ENCODE measurements around the gene GRAP2.

The GRAP2 gene

DNA sequence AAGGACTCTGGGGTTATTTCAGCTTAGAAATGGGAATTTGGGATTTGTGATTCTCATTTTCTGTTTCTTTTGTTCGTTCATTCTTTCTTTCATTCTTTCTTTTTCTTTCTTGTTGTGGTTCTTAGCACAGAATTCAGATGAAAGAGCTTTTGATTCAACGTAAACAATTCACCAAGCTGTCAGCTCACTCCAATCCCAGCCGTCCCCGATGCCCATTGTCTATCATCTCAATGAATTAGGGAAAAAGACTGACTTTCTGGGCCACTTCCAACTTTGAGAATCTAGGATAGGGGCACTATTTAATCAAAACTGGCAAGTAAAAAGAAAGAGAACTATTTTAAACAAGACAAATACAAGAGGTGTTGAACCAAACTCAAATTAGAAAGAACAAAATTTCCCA, 34.2 kb downstream of the GRAP2 start:
- peak overlapping the region; percentile 9 for H3K9ac ChIP-seq (ENCODE audit: low read depth, low read length, poor library complexity, severe bottlenecking)
- H3F3A ChIP-seq (ENCODE audit: low read depth), result no peaks in the 10 kb centered on the region
- H3K4me3 ChIP-seq (ENCODE audit: low read length, poor library complexity, severe bottlenecking), result no peak overlapping the region
- TF ChIP-seq EZH2phosphoT487 (IDR thresholded peaks at IDR 0.05; ENCODE audit: borderline replicate concordance) (no peak), CTCF (conservative IDR thresholded peaks at IDR 0.05; ENCODE audit: low read length) (no peak)
- H2AFZ ChIP-seq (ENCODE audit: low read length), result no peak overlapping the region
- peaks cover 50% of the 10 kb centered on the region for H4K20me1 ChIP-seq (ENCODE audit: insufficient read depth, low read length, poor library complexity, severe bottlenecking)
- H3K4me1 ChIP-seq (ENCODE audit: insufficient read depth, low read length, poor library complexity, severe bottlenecking), result peaks cover 89% of the 10 kb centered on the region
- H3K27me3 ChIP-seq (ENCODE audit: insufficient read depth, low read length, poor library complexity, severe bottlenecking), result no peaks in the 10 kb centered on the region
- peaks cover 29% of the 10 kb centered on the region; the same call in 1 of the 2 replicates for H3K36me3 ChIP-seq (ENCODE audit: insufficient read depth, low read length)
- H3K9me3 ChIP-seq (ENCODE audit: insufficient read depth, low read depth, low read length), result no peaks in the 10 kb centered on the region
- H3K79me2 ChIP-seq (ENCODE audit: insufficient read depth, low read length), result peaks cover 100% of the 10 kb centered on the region
- H3K9me2 ChIP-seq (replicated peaks; ENCODE audit: low read depth, low read length), result no peaks in the 10 kb centered on the region
- H3K4me2 ChIP-seq (ENCODE audit: low read depth, low read length, poor library complexity, severe bottlenecking), result no peak overlapping the region

GRCh38 chr22:39935612-39936011, 34.7 kb downstream of the GRAP2 start:
- Histone ChIP-seq H3K9ac (ENCODE audit: low read depth, low read length, poor library complexity, severe bottlenecking) (peak overlapping the region; percentile 28), H3K9me2 (replicated peaks; ENCODE audit: low read depth, low read length) (no peaks in the 10 kb centered on the region), H3F3A (ENCODE audit: low read depth) (no peaks in the 10 kb centered on the region), H3K9me3 (ENCODE audit: insufficient read depth, low read depth, low read length) (no peaks in the 10 kb centered on the region), H3K79me2 (ENCODE audit: insufficient read depth, low read length) (peaks cover 100% of the 10 kb centered on the region), H3K4me1 (ENCODE audit: insufficient read depth, low read length, poor library complexity, severe bottlenecking) (peaks cover 89% of the 10 kb centered on the region), H3K36me3 (ENCODE audit: insufficient read depth, low read length) (peaks cover 27% of the 10 kb centered on the region; the same call in 1 of the 2 replicates), H3K4me3 (ENCODE audit: low read length, poor library complexity, severe bottlenecking) (no peak overlapping the region), H3K27me3 (ENCODE audit: insufficient read depth, low read length, poor library complexity, severe bottlenecking) (no peaks in the 10 kb centered on the region), H4K20me1 (ENCODE audit: insufficient read depth, low read length, poor library complexity, severe bottlenecking) (peaks cover 49% of the 10 kb centered on the region), H3K4me2 (ENCODE audit: low read depth, low read length, poor library complexity, severe bottlenecking) (peak overlapping the region; percentile 23), H2AFZ (ENCODE audit: low read length) (no peak overlapping the region)
- no peak for TF ChIP-seq CTCF (conservative IDR thresholded peaks at IDR 0.05; ENCODE audit: low read length)
- no peak for TF ChIP-seq EZH2phosphoT487 (IDR thresholded peaks at IDR 0.05; ENCODE audit: borderline replicate concordance)

GRCh38 chr22:39936523-39937145, 35.8 kb downstream of the GRAP2 start:
- H3K9ac ChIP-seq (ENCODE audit: low read depth, low read length, poor library complexity, severe bottlenecking), result peak overlapping the region; percentile 28
- H3K9me3 ChIP-seq (ENCODE audit: insufficient read depth, low read depth, low read length), result no peaks in the 10 kb centered on the region
- peaks cover 27% of the 10 kb centered on the region; the same call in 1 of the 2 replicates for H3K36me3 ChIP-seq (ENCODE audit: insufficient read depth, low read length)
- H3K4me1 ChIP-seq (ENCODE audit: insufficient read depth, low read length, poor library complexity, severe bottlenecking), result peaks cover 88% of the 10 kb centered on the region
- no peak for TF ChIP-seq CTCF (conservative IDR thresholded peaks at IDR 0.05; ENCODE audit: low read length)
- TF ChIP-seq EZH2phosphoT487 (IDR thresholded peaks at IDR 0.05; ENCODE audit: borderline replicate concordance), result no peak
- peaks cover 40% of the 10 kb centered on the region for H4K20me1 ChIP-seq (ENCODE audit: insufficient read depth, low read length, poor library complexity, severe bottlenecking)
- H3F3A ChIP-seq (ENCODE audit: low read depth), result no peaks in the 10 kb centered on the region
- no peak overlapping the region for H2AFZ ChIP-seq (ENCODE audit: low read length)
- no peaks in the 10 kb centered on the region for H3K27me3 ChIP-seq (ENCODE audit: insufficient read depth, low read length, poor library complexity, severe bottlenecking)
- no peak overlapping the region for H3K4me3 ChIP-seq (ENCODE audit: low read length, poor library complexity, severe bottlenecking)
- no peaks in the 10 kb centered on the region for H3K9me2 ChIP-seq (replicated peaks; ENCODE audit: low read depth, low read length)
- H3K79me2 ChIP-seq (ENCODE audit: insufficient read depth, low read length), result peaks cover 100% of the 10 kb centered on the region
- H3K4me2 ChIP-seq (ENCODE audit: low read depth, low read length, poor library complexity, severe bottlenecking), result peak overlapping the region; percentile 23

Measured in Loucy (cell line).